ENCODE data around the gene PASD1.

DNA sequence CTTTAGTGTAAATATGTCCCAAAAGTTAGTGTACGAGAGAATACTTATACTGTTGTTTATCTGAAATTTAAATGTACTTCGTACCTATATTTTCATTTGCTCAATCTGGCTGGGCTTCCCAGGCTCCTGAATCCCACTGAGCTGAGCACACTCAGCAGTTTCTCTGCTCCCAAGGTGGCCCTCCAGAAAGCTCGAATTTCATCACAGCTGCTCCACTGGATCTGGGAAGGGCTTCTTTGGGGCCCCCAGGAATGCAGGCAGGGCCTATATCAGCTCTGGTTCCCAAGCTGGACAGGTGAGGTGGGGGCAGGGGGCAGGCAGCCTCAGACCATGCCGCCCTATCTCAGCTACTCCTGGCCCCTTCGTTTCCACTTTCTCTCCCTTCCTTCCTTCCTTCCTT, 150.9 kb downstream of the PASD1 start:
- TF ChIP-seq, protein P1, sequence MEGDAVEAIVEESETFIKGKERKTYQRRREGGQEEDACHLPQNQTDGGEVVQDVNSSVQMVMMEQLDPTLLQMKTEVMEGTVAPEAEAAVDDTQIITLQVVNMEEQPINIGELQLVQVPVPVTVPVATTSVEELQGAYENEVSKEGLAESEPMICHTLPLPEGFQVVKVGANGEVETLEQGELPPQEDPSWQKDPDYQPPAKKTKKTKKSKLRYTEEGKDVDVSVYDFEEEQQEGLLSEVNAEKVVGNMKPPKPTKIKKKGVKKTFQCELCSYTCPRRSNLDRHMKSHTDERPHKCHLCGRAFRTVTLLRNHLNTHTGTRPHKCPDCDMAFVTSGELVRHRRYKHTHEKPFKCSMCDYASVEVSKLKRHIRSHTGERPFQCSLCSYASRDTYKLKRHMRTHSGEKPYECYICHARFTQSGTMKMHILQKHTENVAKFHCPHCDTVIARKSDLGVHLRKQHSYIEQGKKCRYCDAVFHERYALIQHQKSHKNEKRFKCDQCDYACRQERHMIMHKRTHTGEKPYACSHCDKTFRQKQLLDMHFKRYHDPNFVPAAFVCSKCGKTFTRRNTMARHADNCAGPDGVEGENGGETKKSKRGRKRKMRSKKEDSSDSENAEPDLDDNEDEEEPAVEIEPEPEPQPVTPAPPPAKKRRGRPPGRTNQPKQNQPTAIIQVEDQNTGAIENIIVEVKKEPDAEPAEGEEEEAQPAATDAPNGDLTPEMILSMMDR (IDR thresholded peaks at IDR 0.05), result no peak
- TF ChIP-seq POLR2A (IDR thresholded peaks at IDR 0.05), result no peak
